ENCODE results near the gene HOXB3.

Gene HOXB3

DNA sequence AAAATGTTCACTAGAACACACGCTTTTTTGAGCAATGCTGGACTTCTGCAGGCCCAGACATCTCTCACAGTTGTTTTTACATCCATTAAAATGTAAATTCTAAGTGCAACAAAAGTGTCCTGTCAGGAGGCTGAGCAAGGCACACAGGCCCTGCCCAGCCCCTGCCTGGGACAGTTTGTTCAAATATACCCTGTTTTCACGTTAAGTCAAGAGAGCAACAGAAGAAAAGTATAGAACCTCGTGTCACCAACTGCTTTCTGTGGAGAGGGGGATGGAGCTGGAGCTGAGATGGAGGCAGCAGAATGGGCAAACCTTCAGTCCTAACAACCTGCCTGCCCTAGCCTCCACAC, 40.8 kb downstream of the HOXB3 start:
- Mint-ChIP-seq H3K4me1 (ENCODE audit: low read depth) (peaks cover 40% of the 10 kb centered on the region), H3K36me3 (ENCODE audit: low read depth) (no peaks in the 10 kb centered on the region), H3K27me3 (peaks cover 11% of the 10 kb centered on the region), H3K27ac (no peak overlapping the region), H3K9me3 (no peaks in the 10 kb centered on the region), H3K4me3 (no peak overlapping the region)

DNA sequence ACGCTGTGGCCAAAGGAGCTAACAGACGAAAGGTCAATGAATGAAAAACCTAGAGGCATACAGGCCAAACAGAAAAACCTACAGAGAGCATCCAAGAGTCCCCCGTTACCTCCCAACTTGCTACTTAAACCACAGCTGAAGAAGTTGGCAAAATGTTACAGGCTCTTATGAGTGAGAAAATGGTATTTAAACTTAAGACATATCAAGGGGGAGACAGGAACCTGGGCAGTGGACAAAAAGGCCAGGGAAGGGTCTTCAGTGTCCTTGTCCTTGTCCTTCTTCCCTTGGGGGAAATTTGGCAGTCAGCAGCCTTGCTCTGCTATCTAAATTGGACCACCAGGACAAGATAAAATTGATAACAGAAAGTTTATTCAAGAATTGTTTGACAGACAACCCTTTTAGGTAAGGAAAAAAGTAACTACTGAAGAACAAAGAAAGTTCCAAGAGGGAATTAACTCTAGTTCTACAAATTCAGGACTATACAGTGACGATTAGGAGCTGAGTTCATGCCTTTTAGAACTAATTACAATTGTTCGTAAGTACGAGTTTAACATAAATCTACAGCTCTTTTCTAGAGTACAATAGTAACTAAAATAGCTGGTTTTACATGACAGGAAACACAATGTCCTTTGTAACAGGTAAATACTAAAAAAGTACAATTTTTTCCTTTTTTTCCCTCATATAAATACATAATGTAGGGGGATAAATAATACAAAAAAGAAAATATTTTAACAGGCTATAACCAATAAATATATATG, 41.3 kb downstream of the HOXB3 start:
- H3K4me3 Mint-ChIP-seq = peak overlapping the region; percentile 66
- H3K27ac Mint-ChIP-seq = no peak overlapping the region
- no peaks in the 10 kb centered on the region for H3K9me3 Mint-ChIP-seq
- H3K36me3 Mint-ChIP-seq (ENCODE audit: low read depth) = no peaks in the 10 kb centered on the region
- peaks cover 6% of the 10 kb centered on the region for H3K27me3 Mint-ChIP-seq
- H3K4me1 Mint-ChIP-seq (ENCODE audit: low read depth) = peaks cover 40% of the 10 kb centered on the region

DNA sequence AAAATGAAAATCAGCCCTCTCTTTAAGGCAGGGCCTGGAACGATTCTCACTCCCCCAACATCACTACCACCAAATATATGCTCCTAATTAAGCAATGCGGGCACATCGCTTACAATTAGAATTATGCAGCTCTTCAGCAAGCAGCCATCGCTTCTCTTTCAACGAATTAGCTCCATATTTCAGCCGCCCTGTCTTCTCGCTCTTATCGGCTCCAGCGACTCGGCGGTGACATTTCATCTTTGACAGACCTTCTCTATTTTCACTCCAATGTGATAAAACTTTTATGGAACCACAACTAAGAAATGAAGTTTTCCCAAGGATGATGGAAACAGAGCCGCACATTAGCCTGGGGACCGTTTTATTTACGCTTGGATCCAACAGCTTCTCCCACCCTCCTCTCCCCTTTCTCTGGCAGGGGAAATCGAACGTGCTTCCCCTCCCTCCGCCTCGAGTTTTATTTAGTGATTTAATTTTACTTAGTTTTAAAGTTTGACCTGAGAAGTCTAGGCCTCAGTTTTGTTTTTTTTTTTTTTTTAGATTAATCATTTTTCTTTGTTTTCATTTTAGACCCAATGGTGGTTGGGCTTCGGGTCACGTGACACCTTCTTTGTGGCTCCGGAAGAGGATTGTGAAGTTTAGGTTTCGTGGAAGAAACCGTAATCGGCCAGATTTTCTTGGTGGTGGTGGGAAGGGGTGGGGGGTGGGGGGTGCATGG, 42.1 kb downstream of the HOXB3 start:
- Mint-ChIP-seq H3K36me3 (ENCODE audit: low read depth) (no peaks in the 10 kb centered on the region), H3K27ac (peak overlapping the region; percentile 74), H3K9me3 (no peaks in the 10 kb centered on the region), H3K4me1 (ENCODE audit: low read depth) (peaks cover 41% of the 10 kb centered on the region), H3K4me3 (peak overlapping the region; percentile 66), H3K27me3 (peaks cover 6% of the 10 kb centered on the region)

- Mint-ChIP-seq H3K9me3 (no peaks in the 10 kb centered on the region), H3K36me3 (ENCODE audit: low read depth) (peaks cover 3% of the 10 kb centered on the region), H3K27me3 (peaks cover 11% of the 10 kb centered on the region), H3K4me1 (ENCODE audit: low read depth) (peaks cover 47% of the 10 kb centered on the region), H3K27ac (peak overlapping the region; percentile 74), H3K4me3 (peak overlapping the region; percentile 66)
These were observed 42.9 kb downstream of the HOXB3 start for GRCh38 chr17:48546924-48547807.

GRCh38 chr17:48546137-48546923, 43.7 kb downstream of the HOXB3 start:
- Mint-ChIP-seq H3K27me3 (peaks cover 12% of the 10 kb centered on the region), H3K9me3 (no peaks in the 10 kb centered on the region), H3K4me3 (peak overlapping the region; percentile 51), H3K27ac (peak overlapping the region; percentile 71), H3K4me1 (ENCODE audit: low read depth) (peaks cover 53% of the 10 kb centered on the region), H3K36me3 (ENCODE audit: low read depth) (peaks cover 3% of the 10 kb centered on the region)

DNA sequence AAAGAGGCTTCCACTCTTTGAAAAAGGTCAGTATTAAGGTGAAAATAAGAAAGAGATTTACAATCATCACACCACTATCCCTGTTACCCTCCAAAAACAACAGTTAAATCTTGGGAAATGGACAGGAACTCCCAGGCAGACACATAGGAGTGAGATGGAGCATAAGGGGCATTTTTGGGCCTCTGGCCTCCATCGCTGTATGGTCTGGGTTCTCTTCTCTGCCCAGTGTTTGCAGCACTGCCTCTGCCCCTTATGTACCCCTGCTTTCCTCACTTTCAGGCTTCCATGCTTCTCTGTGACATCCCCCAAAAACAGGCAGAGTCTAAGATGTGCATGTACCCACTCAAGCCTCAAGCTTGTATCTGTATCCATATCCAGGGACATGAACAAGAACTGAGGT, 44.5 kb downstream of the HOXB3 start:
- Mint-ChIP-seq H3K9me3 (no peaks in the 10 kb centered on the region), H3K4me3 (peak overlapping the region; percentile 88), H3K27me3 (peaks cover 12% of the 10 kb centered on the region), H3K36me3 (ENCODE audit: low read depth) (peaks cover 3% of the 10 kb centered on the region), H3K27ac (peak overlapping the region; percentile 78), H3K4me1 (ENCODE audit: low read depth) (peaks cover 58% of the 10 kb centered on the region)

DNA sequence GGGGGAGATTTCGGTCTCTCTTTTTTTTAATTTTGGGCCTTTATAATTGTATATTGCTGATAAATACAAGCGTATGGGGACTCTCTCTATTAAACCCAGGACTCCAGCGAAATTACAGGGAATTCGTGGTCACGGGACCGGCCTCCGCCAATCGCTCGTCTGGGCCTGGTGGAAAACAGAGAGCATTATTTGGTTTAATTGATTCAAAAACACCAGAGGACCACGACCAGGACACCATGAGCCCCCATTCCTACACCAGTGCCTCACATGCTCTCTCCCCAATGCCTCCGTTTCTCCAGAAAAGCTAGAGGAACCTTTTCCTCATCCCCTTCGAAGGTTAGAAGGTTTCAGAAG, 45.0 kb downstream of the HOXB3 start, which contains the start of gene HOXB2:
TSS of gene HOXB2 (minus strand) at position 88 of the 354 bp plus-strand sequence. CDS start 198 bp downstream, outside the sequence.
- peaks cover 12% of the 10 kb centered on the region for H3K27me3 Mint-ChIP-seq
- peak within 1 kb of the TSS; percentile 78 for H3K27ac Mint-ChIP-seq
- peak within 1 kb of the TSS; percentile 88 for H3K4me3 Mint-ChIP-seq
- peaks cover 3% of the 10 kb centered on the region for H3K36me3 Mint-ChIP-seq (ENCODE audit: low read depth)
- H3K4me1 Mint-ChIP-seq (ENCODE audit: low read depth) = peaks cover 58% of the 10 kb centered on the region
- H3K9me3 Mint-ChIP-seq = no peaks in the 10 kb centered on the region

- peaks cover 3% of the 10 kb centered on the region for H3K36me3 Mint-ChIP-seq (ENCODE audit: low read depth)
- peak overlapping the region; percentile 88 for H3K4me3 Mint-ChIP-seq
- H3K9me3 Mint-ChIP-seq = no peaks in the 10 kb centered on the region
- peaks cover 58% of the 10 kb centered on the region for H3K4me1 Mint-ChIP-seq (ENCODE audit: low read depth)
- peak overlapping the region; percentile 78 for H3K27ac Mint-ChIP-seq
- H3K27me3 Mint-ChIP-seq = peaks cover 12% of the 10 kb centered on the region
These were observed 45.6 kb downstream of the HOXB3 start for GRCh38 chr17:48544349-48545021.

DNA sequence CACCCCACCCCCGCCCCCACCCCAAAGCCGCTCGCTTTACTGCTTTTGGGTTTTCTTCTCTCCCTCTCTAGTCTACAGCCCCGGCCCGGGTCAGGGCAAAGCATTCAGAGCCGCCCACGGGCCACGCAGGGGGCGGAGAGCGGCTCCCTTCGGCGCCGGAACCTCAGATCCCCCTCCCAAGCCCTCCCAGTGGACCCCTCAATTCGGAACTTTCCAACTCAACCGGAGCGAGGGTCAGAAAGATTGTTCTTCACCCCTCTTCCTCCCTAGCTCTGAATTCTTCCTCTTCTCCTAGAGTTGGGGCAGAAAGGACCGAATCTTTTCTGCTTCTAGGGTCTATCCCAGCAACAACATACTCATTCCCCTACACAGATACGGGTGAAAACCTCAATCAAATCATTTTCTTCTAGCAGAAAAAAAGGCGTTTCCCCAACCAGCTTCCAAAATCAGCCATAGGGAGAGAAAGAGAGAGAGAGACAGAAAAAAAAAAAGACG, 46.1 kb downstream of the HOXB3 start:
- H3K4me1 Mint-ChIP-seq (ENCODE audit: low read depth) = peaks cover 58% of the 10 kb centered on the region
- H3K9me3 Mint-ChIP-seq = no peaks in the 10 kb centered on the region
- peak overlapping the region; percentile 88 for H3K4me3 Mint-ChIP-seq
- peak overlapping the region; percentile 82 for H3K27ac Mint-ChIP-seq
- peaks cover 3% of the 10 kb centered on the region for H3K36me3 Mint-ChIP-seq (ENCODE audit: low read depth)
- peaks cover 12% of the 10 kb centered on the region for H3K27me3 Mint-ChIP-seq

GRCh38 chr17:48543107-48543853, 46.8 kb downstream of the HOXB3 start:
- Mint-ChIP-seq H3K27me3 (peaks cover 12% of the 10 kb centered on the region), H3K4me1 (ENCODE audit: low read depth) (peaks cover 54% of the 10 kb centered on the region), H3K27ac (peak overlapping the region; percentile 90), H3K9me3 (no peaks in the 10 kb centered on the region), H3K4me3 (peak overlapping the region; percentile 97), H3K36me3 (ENCODE audit: low read depth) (peaks cover 3% of the 10 kb centered on the region)

- H3K4me1 Mint-ChIP-seq (ENCODE audit: low read depth) = peaks cover 48% of the 10 kb centered on the region
- peaks cover 12% of the 10 kb centered on the region for H3K27me3 Mint-ChIP-seq
- H3K36me3 Mint-ChIP-seq (ENCODE audit: low read depth) = peaks cover 3% of the 10 kb centered on the region
- peak overlapping the region; percentile 90 for H3K27ac Mint-ChIP-seq
- H3K4me3 Mint-ChIP-seq = peak overlapping the region; percentile 97
- H3K9me3 Mint-ChIP-seq = no peaks in the 10 kb centered on the region
These were observed 47.3 kb downstream of the HOXB3 start for GRCh38 chr17:48542698-48543106.

GRCh38 chr17:48542114-48542656, 47.9 kb downstream of the HOXB3 start:
- H3K4me3 Mint-ChIP-seq = peak overlapping the region; percentile 97
- H3K4me1 Mint-ChIP-seq (ENCODE audit: low read depth) = peaks cover 43% of the 10 kb centered on the region
- peaks cover 3% of the 10 kb centered on the region for H3K36me3 Mint-ChIP-seq (ENCODE audit: low read depth)
- peak overlapping the region; percentile 98 for H3K27ac Mint-ChIP-seq
- H3K27me3 Mint-ChIP-seq = peaks cover 12% of the 10 kb centered on the region
- H3K9me3 Mint-ChIP-seq = no peaks in the 10 kb centered on the region

GRCh38 chr17:48541577-48542113, 48.4 kb downstream of the HOXB3 start:
- peak overlapping the region; percentile 98 for H3K27ac Mint-ChIP-seq
- no peaks in the 10 kb centered on the region for H3K9me3 Mint-ChIP-seq
- H3K36me3 Mint-ChIP-seq (ENCODE audit: low read depth) = peaks cover 3% of the 10 kb centered on the region
- peaks cover 39% of the 10 kb centered on the region for H3K4me1 Mint-ChIP-seq (ENCODE audit: low read depth)
- H3K27me3 Mint-ChIP-seq = peaks cover 13% of the 10 kb centered on the region
- peak overlapping the region; percentile 97 for H3K4me3 Mint-ChIP-seq
